DOHH2 (cell line): Measurements from ENCODE around the gene PGGHG.
"Not testable (repeated sequence)": the region's sequence is repeated elsewhere in the genome, so short reads cannot be mapped to it uniquely, and the experiment has no call there.

Experiments
- EZH2phosphoT487 ChIP-seq: fragments of 200-600 bp; sonication (generic); IDR thresholded peaks from 2 replicates; pipeline ENCODE4 v1.6.1; 2017; ENCODE audit warnings: borderline replicate concordance, mild to moderate bottlenecking, antibody characterized with exemption, low read length, moderate library complexity, mixed read lengths
- TF ChIP-seq, protein P1 (sequence below): fragments of 200-600 bp; sonication (generic); IDR thresholded peaks from one replicate; pipeline ENCODE4 v1.5.1; 2014; ENCODE audit warnings: antibody characterized with exemption, mild to moderate bottlenecking, low read depth, low read length; ENCODE audit not compliant: poor library complexity, severe bottlenecking

DNA sequence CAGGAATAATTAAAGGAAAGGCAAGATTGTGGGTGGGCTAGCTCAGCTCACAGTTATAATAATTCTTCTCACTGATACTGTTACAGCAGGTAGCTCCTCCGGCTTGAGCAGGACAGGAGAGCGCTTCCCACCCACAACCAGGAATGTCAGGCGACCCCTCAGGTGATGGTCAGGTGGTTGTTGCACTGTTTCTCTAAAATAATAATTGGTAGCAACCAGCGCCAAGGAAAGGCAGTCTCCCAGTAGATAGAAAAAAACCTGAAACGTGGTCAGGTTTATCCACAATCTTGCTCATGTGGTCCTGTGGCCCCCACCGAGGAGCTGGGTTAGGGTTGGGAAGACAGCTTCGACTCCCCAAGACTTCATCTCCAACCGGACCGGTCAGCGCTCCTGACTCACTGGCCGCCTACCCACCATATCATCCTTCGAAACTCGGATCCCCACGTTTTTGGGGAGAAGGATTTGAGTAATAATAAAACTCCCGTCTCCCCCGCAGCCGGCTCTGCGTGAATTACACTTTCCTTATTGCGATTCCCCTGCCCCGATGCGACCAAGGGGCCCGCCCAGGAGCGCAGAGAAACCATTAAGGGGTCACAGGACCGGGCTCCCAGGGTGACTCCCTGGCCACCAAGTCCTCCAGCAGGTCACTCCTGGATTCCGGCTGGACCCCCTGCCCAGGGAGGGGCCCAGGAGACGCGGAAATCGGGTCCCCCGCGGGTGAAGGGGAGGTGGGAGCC lies 28.9 kb downstream of the PGGHG start:
- TF ChIP-seq, protein P1, sequence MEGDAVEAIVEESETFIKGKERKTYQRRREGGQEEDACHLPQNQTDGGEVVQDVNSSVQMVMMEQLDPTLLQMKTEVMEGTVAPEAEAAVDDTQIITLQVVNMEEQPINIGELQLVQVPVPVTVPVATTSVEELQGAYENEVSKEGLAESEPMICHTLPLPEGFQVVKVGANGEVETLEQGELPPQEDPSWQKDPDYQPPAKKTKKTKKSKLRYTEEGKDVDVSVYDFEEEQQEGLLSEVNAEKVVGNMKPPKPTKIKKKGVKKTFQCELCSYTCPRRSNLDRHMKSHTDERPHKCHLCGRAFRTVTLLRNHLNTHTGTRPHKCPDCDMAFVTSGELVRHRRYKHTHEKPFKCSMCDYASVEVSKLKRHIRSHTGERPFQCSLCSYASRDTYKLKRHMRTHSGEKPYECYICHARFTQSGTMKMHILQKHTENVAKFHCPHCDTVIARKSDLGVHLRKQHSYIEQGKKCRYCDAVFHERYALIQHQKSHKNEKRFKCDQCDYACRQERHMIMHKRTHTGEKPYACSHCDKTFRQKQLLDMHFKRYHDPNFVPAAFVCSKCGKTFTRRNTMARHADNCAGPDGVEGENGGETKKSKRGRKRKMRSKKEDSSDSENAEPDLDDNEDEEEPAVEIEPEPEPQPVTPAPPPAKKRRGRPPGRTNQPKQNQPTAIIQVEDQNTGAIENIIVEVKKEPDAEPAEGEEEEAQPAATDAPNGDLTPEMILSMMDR, result not testable (repeated sequence)
- TF ChIP-seq EZH2phosphoT487, result not testable (repeated sequence)
